HG03097 (cell line): ENCODE data around the gene TMC1.
"Not testable (repeated sequence)": the region's sequence is repeated elsewhere in the genome, so short reads cannot be mapped to it uniquely, and the experiment has no call there.

Experiments
- ATAC-seq: cut with Tn5 transposase; IDR thresholded peaks from one replicate; pipeline ENCODE4 v1.9.1; 2021; ENCODE audit not compliant: unreplicated experiment, low FRiP score

The TMC1 gene

GRCh38 chr9:72855890-72856523, 334.6 kb downstream of the TMC1 start:
- ATAC-seq, result no peak

DNA sequence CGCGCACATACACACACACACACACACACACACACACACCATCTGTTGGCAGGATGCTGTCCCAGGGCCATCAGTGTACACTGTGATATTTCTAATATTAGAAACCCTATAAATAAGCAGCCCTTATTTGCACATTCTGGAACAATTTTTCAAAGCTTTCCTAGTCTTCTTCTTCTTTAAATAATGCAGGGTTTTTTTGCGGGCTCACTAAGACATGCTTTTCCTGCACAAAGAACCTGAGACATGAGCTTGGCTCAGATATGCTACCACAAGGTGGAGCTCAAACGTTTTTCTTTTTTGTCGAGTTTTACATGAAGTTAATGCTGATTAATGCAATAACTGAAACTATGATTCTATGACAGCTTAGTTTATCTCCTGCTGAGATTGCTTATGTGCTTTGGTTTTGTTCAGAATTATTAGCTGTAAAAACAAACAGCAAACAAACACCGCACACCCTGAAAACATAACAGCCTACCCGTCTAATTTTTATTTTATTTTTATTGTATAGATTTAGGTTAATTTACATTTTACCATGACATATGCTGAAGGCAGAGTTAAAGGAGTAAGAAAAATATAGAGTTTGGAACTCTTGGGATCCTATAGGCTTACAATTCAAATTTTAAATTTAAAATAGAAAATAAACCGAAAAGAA, 335.7 kb downstream of the TMC1 start:
- ATAC-seq, result no peak

- ATAC-seq, result no peak
These were observed 336.2 kb downstream of the TMC1 start for GRCh38 chr9:72857624-72857996.

DNA sequence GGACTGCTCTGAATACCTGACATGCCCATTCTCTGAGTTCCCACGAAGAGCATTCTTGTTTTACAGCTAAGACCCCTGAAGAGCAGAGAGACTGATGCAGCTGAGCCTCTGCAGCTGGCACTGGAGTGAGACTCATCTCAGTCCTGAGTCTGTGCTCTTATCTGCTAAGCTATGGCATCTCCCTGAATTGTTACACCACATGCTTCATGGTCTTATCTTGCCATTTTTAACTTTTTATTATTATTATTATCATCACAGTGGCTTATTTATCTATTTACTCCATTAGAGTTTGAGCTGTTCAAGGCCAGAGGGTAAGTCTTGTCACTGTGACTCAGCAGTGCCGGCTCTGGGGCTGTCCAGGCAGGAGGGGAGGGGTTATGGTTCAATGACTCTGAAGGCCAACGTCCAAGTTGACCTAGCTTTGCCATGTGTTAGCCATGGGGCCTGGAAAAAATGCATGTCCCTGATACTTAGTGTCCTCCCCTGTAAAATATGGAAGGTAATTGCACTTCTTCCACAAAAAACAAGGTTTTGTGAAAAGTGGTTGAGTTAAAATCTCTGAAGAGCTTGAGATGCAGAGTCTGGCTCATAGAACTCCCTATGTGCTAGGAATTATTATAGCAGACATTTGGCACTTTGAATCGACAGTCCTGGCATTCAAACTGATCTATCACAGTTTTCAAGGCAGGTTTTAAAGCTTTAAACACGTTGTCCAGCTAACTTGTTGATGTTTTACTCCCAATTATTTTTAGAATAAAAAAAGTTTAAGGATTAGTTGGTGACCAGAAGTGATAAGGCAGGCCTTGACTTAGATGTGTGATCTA, 336.9 kb downstream of the TMC1 start:
- ATAC-seq, result no peak

DNA sequence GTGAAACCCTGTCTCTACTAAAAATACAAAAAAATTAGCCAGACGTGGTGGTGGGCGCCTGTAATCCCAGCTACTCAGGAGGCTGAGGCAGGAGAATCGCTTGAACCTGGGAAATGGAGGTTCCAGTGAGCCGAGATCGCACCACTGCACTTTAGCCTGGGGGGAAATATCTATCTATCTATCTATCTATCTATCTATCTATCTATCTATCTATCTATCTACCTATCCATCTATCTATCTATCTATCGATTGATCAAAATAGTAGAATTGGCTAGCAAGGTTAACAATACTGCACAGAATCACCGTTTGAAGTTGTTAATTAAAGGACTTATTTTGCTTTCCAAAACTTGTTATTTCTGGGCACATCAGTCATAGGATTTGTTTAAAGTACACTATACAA, 341.4 kb downstream of the TMC1 start:
- not testable (repeated sequence) for ATAC-seq

DNA sequence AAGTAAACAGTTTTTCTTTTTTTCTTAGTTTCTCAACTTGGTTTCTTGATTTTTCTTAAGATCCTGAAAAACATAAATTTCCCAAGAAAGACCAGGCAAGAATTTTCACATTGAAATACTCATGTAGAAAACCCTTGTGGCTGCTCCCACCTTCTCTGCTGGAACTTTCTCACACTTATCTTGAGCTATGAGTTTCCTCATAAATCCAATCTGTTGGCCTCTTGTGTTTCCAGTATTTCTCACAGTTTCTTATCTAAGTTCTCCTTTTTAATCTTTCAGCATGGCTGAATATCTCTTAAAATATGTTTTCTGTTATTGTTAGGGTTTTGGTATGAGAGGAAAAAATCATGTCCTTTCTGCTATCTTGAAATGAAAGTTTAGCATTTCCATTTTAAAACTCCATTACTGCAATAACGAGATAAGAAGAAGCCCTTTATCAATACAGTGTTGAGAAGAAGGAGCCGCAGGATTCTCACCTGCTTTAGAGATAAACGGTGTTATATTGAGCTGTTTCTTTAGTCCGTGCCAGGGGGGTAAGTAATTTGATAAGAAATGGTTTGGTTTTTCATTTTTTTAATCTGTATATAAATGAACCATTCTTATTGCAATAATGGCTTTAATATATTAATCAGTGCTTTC, 342.2 kb downstream of the TMC1 start:
- no peak for ATAC-seq

DNA sequence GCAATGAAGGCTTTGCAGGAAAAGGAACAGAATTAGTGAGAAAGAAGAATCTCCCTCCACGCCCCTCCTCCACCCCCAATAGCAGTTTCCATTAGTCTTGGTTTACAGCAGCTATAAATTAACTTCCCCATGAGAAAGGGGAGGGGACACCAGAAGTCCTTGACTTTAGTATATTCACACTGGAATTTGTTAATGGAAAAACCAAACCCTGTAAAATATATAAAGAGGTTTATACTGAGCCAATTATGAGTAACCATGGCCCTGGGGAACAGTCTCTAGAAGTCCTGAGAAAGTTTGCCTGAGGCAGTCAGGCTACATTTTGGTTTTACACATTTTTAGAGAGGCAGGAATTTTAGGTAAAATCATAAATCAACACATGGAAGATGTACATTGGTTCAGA, 342.9 kb downstream of the TMC1 start:
- no peak for ATAC-seq

DNA sequence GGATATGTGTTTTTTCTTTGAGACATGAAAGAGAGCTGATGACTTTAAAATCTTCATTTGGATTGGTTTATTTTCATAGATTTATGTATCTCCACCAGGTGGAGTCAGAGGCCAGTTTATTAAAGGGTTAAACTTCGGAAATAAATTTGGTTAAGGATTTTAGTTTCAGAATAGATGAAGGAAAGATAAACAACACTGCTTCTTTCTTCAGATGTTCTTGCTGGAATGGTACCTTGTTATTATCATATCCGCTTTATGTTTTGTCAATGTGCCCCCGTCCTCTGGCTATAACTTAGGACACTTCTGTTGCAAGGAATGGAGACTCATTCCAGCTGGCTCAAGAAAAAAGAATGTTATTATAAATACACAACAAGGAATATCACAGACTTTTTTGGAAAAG, 350.3 kb downstream of the TMC1 start:
- no peak for ATAC-seq

DNA sequence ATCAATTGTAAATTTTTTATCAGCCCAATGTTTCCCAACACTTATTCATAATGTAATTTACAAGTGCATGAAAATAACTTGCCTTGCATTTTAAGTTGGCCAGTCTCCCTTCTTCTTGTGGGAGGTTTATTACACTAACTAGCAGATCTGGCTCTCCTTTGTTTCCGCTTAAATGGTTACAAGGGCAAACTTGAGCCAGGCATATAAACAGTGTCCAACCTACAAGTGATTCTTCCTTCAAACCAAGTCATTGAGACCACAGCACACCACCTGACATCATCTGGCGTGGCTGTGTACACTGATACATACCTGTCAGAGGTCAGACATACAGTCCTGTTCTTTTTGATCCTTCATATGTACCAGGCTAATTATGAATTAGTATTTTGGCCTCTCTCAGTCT, 351.3 kb downstream of the TMC1 start:
- ATAC-seq, result no peak

GRCh38 chr9:72873456-72873855, 352.0 kb downstream of the TMC1 start:
- ATAC-seq, result no peak

DNA sequence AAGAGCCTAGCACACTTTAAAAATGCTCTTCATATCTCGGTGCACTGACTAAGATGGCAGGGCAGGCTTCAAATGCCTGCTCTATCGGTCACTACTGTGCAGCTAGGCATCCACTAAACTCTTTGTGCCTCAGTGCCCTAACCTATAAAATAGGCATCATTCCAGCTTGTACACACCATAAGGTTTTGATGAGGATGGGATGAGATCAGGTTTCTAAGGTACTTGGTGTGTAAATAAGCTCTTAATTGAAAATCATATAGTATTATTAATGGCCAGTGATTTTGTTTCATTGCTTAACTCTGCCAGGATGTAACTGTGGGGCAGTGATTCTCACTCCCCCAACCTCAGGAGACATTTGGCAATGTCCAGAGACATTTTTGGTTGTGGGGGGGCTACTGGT, 352.9 kb downstream of the TMC1 start:
- ATAC-seq, result no peak

DNA sequence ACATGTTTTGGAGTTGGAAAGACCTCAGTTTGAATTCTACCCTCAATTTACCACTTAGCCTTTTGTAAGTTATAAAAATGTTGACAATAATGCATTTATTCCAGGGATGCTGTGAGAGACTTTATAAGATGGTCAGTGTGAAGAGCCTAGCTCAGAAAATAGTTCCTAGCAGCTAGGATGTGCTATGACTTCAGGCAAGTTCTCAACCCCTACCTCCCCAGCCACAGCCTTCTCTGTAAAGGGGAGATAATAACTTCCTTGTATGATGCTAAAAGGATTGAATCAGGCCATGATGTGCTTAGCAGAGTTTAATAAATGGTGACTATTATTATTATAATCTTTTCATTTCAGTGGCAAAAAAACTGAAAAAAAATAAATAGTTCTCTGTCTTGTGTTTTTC, 353.8 kb downstream of the TMC1 start:
- ATAC-seq, result no peak

- ATAC-seq, result no peak
These were observed 359.4 kb downstream of the TMC1 start for GRCh38 chr9:72880821-72881220.

DNA sequence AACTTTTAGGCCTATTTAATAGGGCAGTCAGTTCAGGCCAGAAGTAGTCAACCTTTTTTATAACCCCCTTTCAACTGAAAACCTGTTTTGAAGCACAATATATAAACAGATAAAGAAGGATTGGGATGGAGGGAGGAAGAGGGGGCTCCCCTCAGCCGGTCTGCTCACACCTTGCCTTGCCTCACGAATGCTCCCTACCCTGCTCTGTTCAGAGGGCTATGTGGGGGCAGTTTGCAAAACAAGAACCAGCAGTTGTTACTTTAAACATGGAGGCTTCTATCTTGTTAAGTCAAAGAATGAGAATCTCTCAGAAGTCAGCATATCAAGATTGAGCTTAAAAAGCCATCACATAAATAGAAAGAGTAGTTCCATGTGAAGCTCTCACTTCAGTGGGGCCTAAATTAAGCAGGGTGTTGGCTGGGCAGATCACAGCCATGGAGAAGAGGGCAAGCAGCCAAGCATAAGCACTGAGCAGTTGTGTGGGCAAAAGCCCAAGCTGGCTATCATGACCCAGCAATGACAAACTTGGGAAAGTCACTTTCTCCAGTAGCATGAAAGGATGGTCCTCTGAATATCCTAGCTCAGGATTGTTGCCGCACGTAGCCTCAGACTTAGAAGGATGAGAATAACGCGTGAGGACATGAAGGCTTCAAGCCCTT, 360.8 kb downstream of the TMC1 start:
- no peak for ATAC-seq

- ATAC-seq, result no peak
These were observed 362.5 kb downstream of the TMC1 start for GRCh38 chr9:72883875-72884274.

- no peak for ATAC-seq
These were observed 363.1 kb downstream of the TMC1 start for GRCh38 chr9:72884508-72884907.
